Breast epithelium (tissue), 3 donors: Measurements from ENCODE around the gene SAPCD2.

Source experiments
- CTCF ChIP-seq, 3 donors: fragments of 450-650 bp; IDR thresholded peaks; one replicate each; pipeline ENCODE4 v1.5.1; 2016 to 2017; ENCODE audit warnings: antibody characterized with exemption in 3 of 3, mild to moderate bottlenecking in 3 of 3, moderate library complexity in 3 of 3
- POLR2A ChIP-seq: fragments of 450-650 bp; IDR thresholded peaks from one replicate; pipeline ENCODE4 v1.6.1; 2016; ENCODE audit warnings: antibody characterized with exemption, mild to moderate bottlenecking, moderate library complexity
- POLR2AphosphoS5 ChIP-seq, 3 donors: sonication (generic); formaldehyde crosslinking; IDR thresholded peaks; one replicate each; pipeline ENCODE4 v1.6.1; 2017; ENCODE audit warnings: antibody characterized with exemption in 3 of 3

GRCh38 chr9:137052998-137053943, 17.1 kb downstream of the SAPCD2 start:
- TF ChIP-seq POLR2A (no peak), CTCF (IDR thresholded peaks at IDR 0.05) (no peak), POLR2AphosphoS5 (IDR thresholded peaks at IDR 0.05) (no peak)
